GM12865 (cell line): ENCODE data around the gene PTK7.

Source experiments
- DNase-seq: peaks from one replicate; pipeline ENCODE4 v3.0.0; 2010; ENCODE audit warnings: low read depth
- H3K4me3 ChIP-seq: 2 replicates; pipeline ENCODE4 v1.5.1; 2011; ENCODE audit warnings: mild to moderate bottlenecking, low read depth, low read length, control low read depth
- CTCF ChIP-seq: IDR thresholded peaks from 2 replicates; pipeline ENCODE4 v1.5.1; 2011; ENCODE audit warnings: low read length, control low read depth, low read depth, inconsistent platforms; ENCODE audit not compliant: insufficient read depth; ENCODE audit errors: missing control alignments

Gene PTK7

GRCh38 chr6:43181621-43181941 lies 105.5 kb downstream of the PTK7 start:
- DNase-seq, result no peak
- no peak for TF ChIP-seq CTCF
- peak overlapping the region; percentile 96 for H3K4me3 ChIP-seq

GRCh38 chr6:43181942-43182860 lies 106.1 kb downstream of the PTK7 start, which contains the start of gene CUL9:
CUL9 (plus strand) TSS chr6:43182196; CDS start chr6:43184311, 2,115 bp downstream.
- no peak for TF ChIP-seq CTCF
- peak; percentile 88 for DNase-seq
- H3K4me3 ChIP-seq, result peak within 1 kb of the TSS; percentile 96

GRCh38 chr6:43183441-43183840 lies 107.3 kb downstream of the PTK7 start:
- no peak for DNase-seq
- no peak overlapping the region for H3K4me3 ChIP-seq
- no peak for TF ChIP-seq CTCF

GRCh38 chr6:43184268-43184985 lies 108.3 kb downstream of the PTK7 start:
- no peak overlapping the region for H3K4me3 ChIP-seq
- TF ChIP-seq CTCF, result no peak
- no peak for DNase-seq

- DNase-seq, result no peak
- H3K4me3 ChIP-seq, result no peak overlapping the region
- TF ChIP-seq CTCF, result no peak
Measured at GRCh38 chr6:43185391-43185985, 109.4 kb downstream of the PTK7 start.

GRCh38 chr6:43186019-43186418 lies 109.9 kb downstream of the PTK7 start:
- no peak for DNase-seq
- H3K4me3 ChIP-seq, result no peak overlapping the region
- no peak for TF ChIP-seq CTCF
